H9 (cell line): Measurements from ENCODE around the gene MAP7. TPM values are rescaled to one million over a fixed set of nuclear protein-coding genes. Genes with fewer than 3 reads are reported as not detected.
A peak's percentile ranks its signal among the peaks of the same experiment; 100 is the strongest.

Source experiments
- DNase-seq: peaks from one replicate; pipeline ENCODE4 v3.0.0-alpha.2; 2017
- H2AFZ ChIP-seq: one replicate; pipeline ENCODE4 v1.6.1; 2013; ENCODE audit warnings: mild to moderate bottlenecking, low read length, control low read depth, moderate library complexity
- H2AK5ac ChIP-seq: 2 replicates; pipeline ENCODE4 v1.6.1; 2013; ENCODE audit warnings: low read length, control low read depth, mixed read lengths; ENCODE audit not compliant: insufficient read length
- H2BK120ac ChIP-seq: one replicate; pipeline ENCODE4 v1.6.1; 2013; ENCODE audit warnings: low read depth, mild to moderate bottlenecking, low read length, control low read depth, inconsistent platforms; ENCODE audit not compliant: poor library complexity, severe bottlenecking
- H2BK12ac ChIP-seq: 2 replicates; pipeline ENCODE4 v1.6.1; 2013; ENCODE audit warnings: low read length, control low read depth, mixed read lengths, low read depth; ENCODE audit not compliant: insufficient read length
- H2BK15ac ChIP-seq: 2 replicates; pipeline ENCODE4 v1.6.1; 2013; ENCODE audit warnings: low read depth, low read length, control low read depth
- H2BK20ac ChIP-seq: one replicate; pipeline ENCODE4 v1.6.1; 2013; ENCODE audit warnings: low read depth, mild to moderate bottlenecking, low read length, control low read depth, inconsistent platforms; ENCODE audit not compliant: poor library complexity, severe bottlenecking
- H2BK5ac ChIP-seq: 2 replicates; pipeline ENCODE4 v1.6.1; 2013; ENCODE audit warnings: low read length, control low read depth, mixed read lengths; ENCODE audit not compliant: insufficient read length
- H3K14ac ChIP-seq: 2 replicates; pipeline ENCODE4 v1.6.1; 2013; ENCODE audit warnings: low read length, control low read depth; ENCODE audit not compliant: insufficient read depth
- H3K18ac ChIP-seq: 2 replicates; pipeline ENCODE4 v1.6.1; 2013; ENCODE audit warnings: low read depth, mild to moderate bottlenecking, mixed read lengths, low read length, control low read depth; ENCODE audit not compliant: insufficient read length
- H3K23ac ChIP-seq: 2 replicates; pipeline ENCODE4 v1.6.1; 2013; ENCODE audit warnings: low read length, control low read depth, mixed read lengths, low read depth; ENCODE audit not compliant: insufficient read length
- H3K23me2 ChIP-seq: 2 replicates; pipeline ENCODE4 v1.6.1; 2013; ENCODE audit warnings: low read depth, mild to moderate bottlenecking, mixed read lengths, low read length, control low read depth; ENCODE audit not compliant: insufficient read length, poor library complexity, severe bottlenecking
- H3K27ac ChIP-seq: 2 replicates; pipeline ENCODE4 v1.5.1; 2013; ENCODE audit warnings: low read length, control low read depth, mixed read lengths, low read depth; ENCODE audit not compliant: insufficient read length
- H3K27me3 ChIP-seq: 2 replicates; pipeline ENCODE4 v1.6.1; 2013; ENCODE audit warnings: low read length, control low read depth, inconsistent platforms; ENCODE audit not compliant: insufficient read depth
- H3K4ac ChIP-seq: 2 replicates; pipeline ENCODE4 v1.6.1; 2013; ENCODE audit warnings: low read depth, mild to moderate bottlenecking, control low read depth, inconsistent platforms, low read length, moderate library complexity
- H3K4me1 ChIP-seq: 2 replicates; pipeline ENCODE4 v1.6.1; 2013; ENCODE audit warnings: low read length, control low read depth, inconsistent platforms; ENCODE audit not compliant: insufficient read depth
- H3K4me2 ChIP-seq: 2 replicates; pipeline ENCODE4 v1.6.1; 2013; ENCODE audit warnings: low read length, control low read depth, mixed read lengths; ENCODE audit not compliant: insufficient read length, insufficient read depth
- H3K56ac ChIP-seq: 2 replicates; pipeline ENCODE4 v1.6.1; 2013; ENCODE audit warnings: low read depth, mild to moderate bottlenecking, mixed read lengths, low read length, control low read depth; ENCODE audit not compliant: insufficient read length
- H3K79me1 ChIP-seq: 2 replicates; pipeline ENCODE4 v1.6.1; 2013; ENCODE audit warnings: low read depth, mild to moderate bottlenecking, moderate library complexity, low read length, control low read depth, inconsistent platforms; ENCODE audit not compliant: insufficient read depth, poor library complexity, severe bottlenecking
- H3K79me2 ChIP-seq: 2 replicates; pipeline ENCODE4 v1.6.1; 2013; ENCODE audit warnings: low read length, control low read depth, inconsistent platforms; ENCODE audit not compliant: insufficient read depth
- H3K9ac ChIP-seq: 2 replicates; pipeline ENCODE4 v1.6.1; 2013; ENCODE audit warnings: low read length, control low read depth, mixed read lengths; ENCODE audit not compliant: insufficient read length; ENCODE audit errors: extremely low read depth
- H3K9me3 ChIP-seq: one replicate; pipeline ENCODE4 v1.6.1; 2013; ENCODE audit warnings: low read depth, low read length, inconsistent platforms; ENCODE audit not compliant: control insufficient read depth
- H3T11ph ChIP-seq: one replicate; pipeline ENCODE4 v1.6.1; 2013; ENCODE audit warnings: mild to moderate bottlenecking, low read length, control low read depth, inconsistent platforms
- H4K20me1 ChIP-seq: one replicate; pipeline ENCODE4 v1.6.1; 2013; ENCODE audit not compliant: control insufficient read depth, insufficient read length, insufficient read depth
- H4K5ac ChIP-seq: 2 replicates; pipeline ENCODE4 v1.6.1; 2013; ENCODE audit warnings: low read depth, mild to moderate bottlenecking, mixed read lengths, low read length, control low read depth; ENCODE audit not compliant: insufficient read length
- H4K8ac ChIP-seq: replicated peaks from 2 replicates; pipeline ENCODE4 v1.6.1; 2013; ENCODE audit warnings: low read length, control low read depth, mixed read lengths, low read depth; ENCODE audit not compliant: insufficient read length
- H4K91ac ChIP-seq: 2 replicates; pipeline ENCODE4 v1.6.1; 2013; ENCODE audit warnings: low read depth, mild to moderate bottlenecking, moderate library complexity, mixed read lengths, low read length, control low read depth; ENCODE audit not compliant: insufficient read length
- H3K27ac Mint-ChIP-seq, 3 experiments: 2 replicates in 2 of 3; 3 replicates in 1 of 3; pipeline ENCODE4 v1.8.0; 2020 to 2021; ENCODE audit warnings: mixed read lengths in 3 of 3, mild to moderate bottlenecking in 1 of 3, moderate library complexity in 1 of 3
- H3K27me3 Mint-ChIP-seq: 2 replicates; pipeline ENCODE4 v1.8.0; 2021; ENCODE audit warnings: low read depth, mild to moderate bottlenecking, moderate library complexity, mixed read lengths
- H3K36me3 Mint-ChIP-seq, 3 experiments: 2 replicates in 2 of 3; 3 replicates in 1 of 3; pipeline ENCODE4 v1.8.0; 2020 to 2021; ENCODE audit warnings: low read depth in 3 of 3, mixed read lengths in 3 of 3; ENCODE audit not compliant: insufficient read depth in 1 of 3
- H3K4me1 Mint-ChIP-seq, 2 experiments: 2 replicates each; pipeline ENCODE4 v1.8.0; 2020; ENCODE audit warnings: mixed read lengths in 2 of 2
- H3K4me3 Mint-ChIP-seq, 2 experiments: 2 replicates in 1 of 2; 3 replicates in 1 of 2; pipeline ENCODE4 v1.8.0; 2020 to 2021; ENCODE audit warnings: mild to moderate bottlenecking in 2 of 2, mixed read lengths in 2 of 2, moderate library complexity in 1 of 2
- H3K9me3 Mint-ChIP-seq, 2 experiments: 2 replicates in 1 of 2; 3 replicates in 1 of 2; pipeline ENCODE4 v1.8.0; 2020; ENCODE audit warnings: mild to moderate bottlenecking in 2 of 2, mixed read lengths in 2 of 2, moderate library complexity in 1 of 2
- WGBS: extraction: QIAGEN DNeasy Blood & Tissue Kit; methylation state at CpG from one replicate; pipeline ENCODE4 v1.1.7; 2013; ENCODE audit warnings: missing lambda C conversion rate, low lambda C conversion rate, mixed read lengths; ENCODE audit not compliant: insufficient read length; ENCODE audit errors: extremely low coverage; 5-methylcytosine and 5-hydroxymethylcytosine counted together
- total RNA-seq: library from RNA; stranded (reverse); gene quantifications from 2 replicates; pipeline ENCODE4 v1.2.1, GENCODE V29; 2021
- TF ChIP-seq, protein P1 (sequence below): fragments of 200-600 bp; sonication (generic); conservative IDR thresholded peaks from 3 replicates; pipeline ENCODE4 v1.8.0; 2021; ENCODE audit warnings: antibody characterized with exemption, mild to moderate bottlenecking

MAP7 gene
- total RNA-seq, 1 experiment from 2014 or later = 51.1 TPM

DNA sequence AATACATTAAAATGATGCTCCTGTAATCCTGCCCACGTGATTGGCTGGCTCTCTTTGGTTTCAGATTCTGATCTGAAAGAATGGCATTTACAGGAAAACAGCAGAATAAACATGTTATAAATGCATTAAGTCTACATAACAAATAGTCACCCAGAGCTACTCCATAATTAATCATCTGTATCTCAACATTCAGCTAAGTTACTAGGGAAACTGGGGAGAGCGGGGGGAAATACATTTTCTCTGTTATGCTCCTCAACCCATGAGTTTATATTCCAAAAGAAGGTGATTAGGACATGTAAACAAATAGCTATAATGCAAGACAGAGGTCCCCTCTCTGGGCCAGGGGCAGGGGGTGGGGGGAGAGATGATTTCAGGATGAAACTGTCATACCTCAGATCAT, 58.5 kb downstream of the MAP7 start:
- Mint-ChIP-seq H3K4me3 (no peak overlapping the region), H3K9me3 (no peaks in the 10 kb centered on the region), H3K27ac (peak overlapping the region in 2 of 3 experiments; percentile 15 to 44; a peak in 2 of 7 replicates), H3K36me3 (no peaks in the 10 kb centered on the region), H3K4me1 (peaks cover 25 to 45% of the 10 kb centered on the region in 2 experiments), H3K27me3 (no peaks in the 10 kb centered on the region)
- H4K20me1 ChIP-seq = no peaks in the 10 kb centered on the region
- no CpG with 5 or more reads among the region's 2 CpGs for WGBS
- TF ChIP-seq, protein P1, sequence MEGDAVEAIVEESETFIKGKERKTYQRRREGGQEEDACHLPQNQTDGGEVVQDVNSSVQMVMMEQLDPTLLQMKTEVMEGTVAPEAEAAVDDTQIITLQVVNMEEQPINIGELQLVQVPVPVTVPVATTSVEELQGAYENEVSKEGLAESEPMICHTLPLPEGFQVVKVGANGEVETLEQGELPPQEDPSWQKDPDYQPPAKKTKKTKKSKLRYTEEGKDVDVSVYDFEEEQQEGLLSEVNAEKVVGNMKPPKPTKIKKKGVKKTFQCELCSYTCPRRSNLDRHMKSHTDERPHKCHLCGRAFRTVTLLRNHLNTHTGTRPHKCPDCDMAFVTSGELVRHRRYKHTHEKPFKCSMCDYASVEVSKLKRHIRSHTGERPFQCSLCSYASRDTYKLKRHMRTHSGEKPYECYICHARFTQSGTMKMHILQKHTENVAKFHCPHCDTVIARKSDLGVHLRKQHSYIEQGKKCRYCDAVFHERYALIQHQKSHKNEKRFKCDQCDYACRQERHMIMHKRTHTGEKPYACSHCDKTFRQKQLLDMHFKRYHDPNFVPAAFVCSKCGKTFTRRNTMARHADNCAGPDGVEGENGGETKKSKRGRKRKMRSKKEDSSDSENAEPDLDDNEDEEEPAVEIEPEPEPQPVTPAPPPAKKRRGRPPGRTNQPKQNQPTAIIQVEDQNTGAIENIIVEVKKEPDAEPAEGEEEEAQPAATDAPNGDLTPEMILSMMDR = no peak
- no peak overlapping the region for H3K56ac ChIP-seq
- no peak overlapping the region for H3K4ac ChIP-seq
- no peaks in the 10 kb centered on the region for H3K79me1 ChIP-seq
- H3K14ac ChIP-seq = no peak overlapping the region
- H2AFZ ChIP-seq = no peak overlapping the region
- no peak overlapping the region for H3K27ac ChIP-seq
- H3K23me2 ChIP-seq = no peaks in the 10 kb centered on the region
- H2BK5ac ChIP-seq = no peak overlapping the region
- no peak overlapping the region for H2AK5ac ChIP-seq
- no peaks in the 10 kb centered on the region for H3K9me3 ChIP-seq
- H2BK12ac ChIP-seq = no peak overlapping the region
- no peak overlapping the region for H4K8ac ChIP-seq
- H3K79me2 ChIP-seq = no peaks in the 10 kb centered on the region; the same call in 1 of the 2 replicates
- H4K5ac ChIP-seq = no peak overlapping the region
- H3K23ac ChIP-seq = no peak overlapping the region
- no peak overlapping the region for H4K91ac ChIP-seq
- H2BK20ac ChIP-seq = no peak overlapping the region
- H2BK120ac ChIP-seq = no peak overlapping the region
- H3K18ac ChIP-seq = no peak overlapping the region
- no peak overlapping the region for H3K9ac ChIP-seq
- no peaks in the 10 kb centered on the region; the same call in 1 of the 2 replicates for H3K4me1 ChIP-seq
- H3T11ph ChIP-seq = no peak overlapping the region
- H3K4me2 ChIP-seq = no peak overlapping the region
- no peak overlapping the region for H2BK15ac ChIP-seq
- no peaks in the 10 kb centered on the region for H3K27me3 ChIP-seq
- DNase-seq = no peak
